Thoracic aorta (tissue), 2 donors: ENCODE results near the gene CDH12. TPM values are rescaled to one million over a fixed set of nuclear protein-coding genes. Genes with fewer than 3 reads are reported as not detected.

Experiments used
- ATAC-seq: fragments of 150-250 bp; one replicate; pipeline ENCODE4 v1.8.0; 2017; ENCODE audit warnings: low read depth; ENCODE audit not compliant: insufficient number of reproducible peaks, low FRiP score
- DNase-seq: peaks from one replicate; pipeline ENCODE4 v3.0.0-alpha.2; 2020; ENCODE audit warnings: low spot score
- H3K27ac ChIP-seq, 2 donors: fragments of 200-600 bp; sonication (generic); 1 replicate in 1 of 2; 2 replicates in 1 of 2; pipeline ENCODE4 v1.5.1; 2016; ENCODE audit warnings: mild to moderate bottlenecking in 2 of 2, moderate library complexity in 2 of 2
- H3K27me3 ChIP-seq: fragments of 200-600 bp; sonication (generic); replicated peaks from 2 replicates; pipeline ENCODE4 v1.6.0; 2016; ENCODE audit warnings: mild to moderate bottlenecking; ENCODE audit not compliant: insufficient read depth
- H3K36me3 ChIP-seq: fragments of 200-600 bp; sonication (generic); one replicate; pipeline ENCODE4 v1.5.1; 2016
- H3K4me1 ChIP-seq, 2 donors: fragments of 200-600 bp; sonication (generic); 1 replicate in 1 of 2; 2 replicates in 1 of 2; pipeline versions ENCODE4 v1.5.1 to v1.6.0; 2016; ENCODE audit warnings: low read depth in 2 of 2, mild to moderate bottlenecking in 1 of 2; ENCODE audit not compliant: control insufficient read depth in 1 of 2
- H3K4me3 ChIP-seq: fragments of 200-600 bp; sonication (generic); 2 replicates; pipeline ENCODE4 v1.5.1; 2016; ENCODE audit warnings: mild to moderate bottlenecking
- H3K9me3 ChIP-seq: fragments of 200-600 bp; sonication (generic); 2 replicates; pipeline ENCODE4 v1.5.1; 2016
- CTCF ChIP-seq: fragments of 200-600 bp; sonication (generic); IDR thresholded peaks from one replicate; pipeline ENCODE4 v1.5.1; 2019; ENCODE audit warnings: antibody characterized with exemption
- total RNA-seq, 2 donors: library from RNA; depleted of rRNA; stranded (reverse); fragments of >200 nt; gene quantifications; one replicate each; pipeline versions ENCODE4 v1.1.0 to v1.2.3, GENCODE V29; 2016

Gene CDH12
- total RNA-seq, 2 donors from 2014 or later: not detected

GRCh38 chr5:22598796-22599195 lies 254.3 kb downstream of the CDH12 start:
- Histone ChIP-seq H3K9me3 (no peaks in the 10 kb centered on the region), H3K27me3 (no peaks in the 10 kb centered on the region), H3K4me3 (no peak overlapping the region), H3K4me1 (no peaks in the 10 kb centered on the region), H3K27ac (no peak overlapping the region), H3K36me3 (no peaks in the 10 kb centered on the region)
- DNase-seq: no peak
- no peak for ATAC-seq
- no peak for TF ChIP-seq CTCF

- H3K9me3 ChIP-seq: no peaks in the 10 kb centered on the region
- no peaks in the 10 kb centered on the region for H3K27me3 ChIP-seq
- no peak for ATAC-seq
- H3K4me1 ChIP-seq: no peaks in the 10 kb centered on the region
- H3K4me3 ChIP-seq: no peak overlapping the region
- DNase-seq: no peak
- no peak overlapping the region for H3K27ac ChIP-seq
- no peaks in the 10 kb centered on the region for H3K36me3 ChIP-seq
- no peak for TF ChIP-seq CTCF
Measured at GRCh38 chr5:22596404-22596970, 256.7 kb downstream of the CDH12 start.

- no peak overlapping the region for H3K27ac ChIP-seq
- H3K4me3 ChIP-seq: no peak overlapping the region
- no peaks in the 10 kb centered on the region for H3K27me3 ChIP-seq
- no peak for ATAC-seq
- no peak for TF ChIP-seq CTCF
- no peaks in the 10 kb centered on the region for H3K36me3 ChIP-seq
- no peak for DNase-seq
- H3K9me3 ChIP-seq: no peaks in the 10 kb centered on the region
- H3K4me1 ChIP-seq: no peaks in the 10 kb centered on the region
Measured at GRCh38 chr5:22594491-22594890, 258.7 kb downstream of the CDH12 start.

GRCh38 chr5:22593592-22593991 lies 259.6 kb downstream of the CDH12 start:
- ATAC-seq: no peak
- Histone ChIP-seq H3K27me3 (no peaks in the 10 kb centered on the region), H3K36me3 (no peaks in the 10 kb centered on the region)

GRCh38 chr5:22591461-22591860 lies 261.7 kb downstream of the CDH12 start:
- H3K4me3 ChIP-seq: no peak overlapping the region
- H3K27me3 ChIP-seq: no peaks in the 10 kb centered on the region
- no peak overlapping the region for H3K27ac ChIP-seq
- no peaks in the 10 kb centered on the region for H3K36me3 ChIP-seq
- no peaks in the 10 kb centered on the region for H3K9me3 ChIP-seq
- TF ChIP-seq CTCF: no peak
- H3K4me1 ChIP-seq: no peaks in the 10 kb centered on the region
- DNase-seq (no peak), ATAC-seq (no peak)

More at GRCh38 chr5:22593592-22593991, 259.6 kb downstream of the CDH12 start:
- Histone ChIP-seq H3K27ac (no peak overlapping the region), H3K9me3 (no peaks in the 10 kb centered on the region), H3K4me1 (no peaks in the 10 kb centered on the region), H3K4me3 (no peak overlapping the region)
- TF ChIP-seq CTCF: no peak
- DNase-seq: no peak
